ENCODE measurements around the gene HOMER3.

GRCh38 chr19:18980432-18981020 is 39.5 kb upstream of the HOMER3 start:
- no peak for TF ChIP-seq SMC3 (IDR thresholded peaks at IDR 0.05; ENCODE audit: borderline replicate concordance, low read length)
- no peak for TF ChIP-seq EZH2 (IDR thresholded peaks at IDR 0.05; ENCODE audit: borderline replicate concordance, control insufficient read depth, low read depth, low read length)
- no peak for TF ChIP-seq SP1 (IDR thresholded peaks at IDR 0.05; ENCODE audit: low read depth, low read length)
- TF ChIP-seq POLR2A (IDR thresholded peaks at IDR 0.05; ENCODE audit: low read depth, low read length): no peak
- no peak for TF ChIP-seq POLR2AphosphoS5 (IDR thresholded peaks at IDR 0.05; ENCODE audit: low read length)

Data from GM12878 (cell line).